Thyroid gland (tissue), 4 donors: Measurements from ENCODE around the gene LAMA1. TPM values are rescaled to one million over a fixed set of nuclear protein-coding genes. Genes with fewer than 3 reads are reported as not detected.

Experiments used
- DNase-seq, 2 donors: peaks; one replicate each; pipeline ENCODE4 v3.0.0-alpha.2; 2019
- H3K27ac ChIP-seq, 3 donors: fragments of 200-600 bp; sonication (generic); 1 replicate in 2 of 3; 2 replicates in 1 of 3; pipeline ENCODE4 v1.5.1; 2016 to 2019; ENCODE audit warnings: mild to moderate bottlenecking in 1 of 3, moderate library complexity in 1 of 3
- H3K27me3 ChIP-seq: fragments of 200-600 bp; sonication (generic); one replicate; pipeline ENCODE4 v1.5.1; 2019
- H3K36me3 ChIP-seq, 2 donors: fragments of 200-600 bp; sonication (generic); one replicate each; pipeline ENCODE4 v1.5.1; 2016 to 2019
- H3K4me1 ChIP-seq, 2 donors: fragments of 200-600 bp; sonication (generic); one replicate each; pipeline ENCODE4 v1.5.1; 2017 to 2019
- H3K4me3 ChIP-seq, 3 donors: fragments of 200-600 bp; sonication (generic); replicated peaks in 1 of 3; 1 replicate in 2 of 3; 2 replicates in 1 of 3; pipeline ENCODE4 v1.5.1; 2016; ENCODE audit warnings: mild to moderate bottlenecking in 1 of 3
- H3K9me3 ChIP-seq: fragments of 200-600 bp; sonication (generic); one replicate; pipeline ENCODE4 v1.5.1; 2017
- CTCF ChIP-seq, 6 experiments: fragments of 200-600 bp in 3 of 6; fragments of 450-650 bp in 3 of 6; sonication (generic) in 3 of 6; IDR thresholded peaks; one replicate each; pipeline ENCODE4 v1.5.1; 2016 to 2019; ENCODE audit warnings: antibody characterized with exemption in 6 of 6, mild to moderate bottlenecking in 2 of 6, inconsistent platforms in 1 of 6, moderate library complexity in 1 of 6
- POLR2A ChIP-seq, 2 donors: fragments of 450-650 bp; IDR thresholded peaks; one replicate each; pipeline ENCODE4 v1.6.1; 2017; ENCODE audit warnings: antibody characterized with exemption in 2 of 2, mild to moderate bottlenecking in 2 of 2, moderate library complexity in 1 of 2
- WGBS, 2 donors: methylation state at CpG; one replicate each; pipeline ENCODE4 v1.1.5; 2017; 5-methylcytosine and 5-hydroxymethylcytosine counted together
- intact Hi-C: fragments of 100-400 bp; cut with DNase I; formaldehyde crosslinking; loops from one replicate; pipeline ENCODE4 v1.15.1; 2023
- total RNA-seq, 4 donors: library from RNA; depleted of rRNA; stranded (reverse); fragments of >200 nt; gene quantifications; one replicate each; pipeline ENCODE4 v1.2.3, GENCODE V29; 2016

The LAMA1 gene
- total RNA-seq, 4 donors from 2014 or later = 4.2 to 20.7 (median 15.2) TPM

DNA sequence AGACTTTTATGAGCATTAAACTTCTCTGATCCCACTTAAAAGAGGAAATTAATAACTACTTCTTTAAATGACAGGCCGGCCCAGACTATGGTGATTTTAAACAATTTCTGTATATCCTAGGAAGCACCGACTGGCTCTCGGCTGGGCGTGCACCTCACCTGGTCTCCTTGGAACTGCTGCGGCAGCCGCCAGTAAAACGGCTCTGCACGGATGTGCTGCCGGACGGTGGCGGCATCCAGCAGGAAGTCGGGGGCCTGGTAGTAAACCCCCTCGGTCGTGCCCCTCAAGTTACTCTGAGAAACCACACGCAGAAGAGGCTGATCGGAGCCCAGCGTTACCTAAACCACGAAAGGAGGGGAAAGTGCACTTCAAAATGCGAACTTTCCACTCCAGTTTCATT, 106.5 kb downstream of the LAMA1 start:
- Histone ChIP-seq H3K27ac (peak overlapping the region in 1 of 3 donors; percentile 26), H3K4me3 (peak overlapping the region in 2 of 3 donors; percentile 3 to 8), H3K4me1 (peaks cover 0 to 3% of the 10 kb centered on the region in 2 donors), H3K9me3 (no peaks in the 10 kb centered on the region), H3K27me3 (no peaks in the 10 kb centered on the region), H3K36me3 (no peaks in the 10 kb centered on the region)
- TF ChIP-seq CTCF (IDR thresholded peaks at IDR 0.05) (peak in 2 of 6 experiments; percentile 9 to 17), POLR2A (IDR thresholded peaks at IDR 0.05) (no peak)
- intact Hi-C loops = no loop called here
- peak; percentile 50 to 57 for DNase-seq
- WGBS, 2 donors = 30 to 31% methylated on average over 19 of the region's 19 CpGs

- Histone ChIP-seq H3K4me3 (no peak overlapping the region), H3K27me3 (no peaks in the 10 kb centered on the region), H3K36me3 (no peaks in the 10 kb centered on the region), H3K9me3 (no peaks in the 10 kb centered on the region), H3K27ac (peak overlapping the region in 1 of 3 donors; percentile 35), H3K4me1 (no peaks in the 10 kb centered on the region)
- TF ChIP-seq CTCF (IDR thresholded peaks at IDR 0.05) = no peak
- no peak for TF ChIP-seq POLR2A (IDR thresholded peaks at IDR 0.05)
- intact Hi-C loops = no loop called here
- DNase-seq = no peak
- WGBS, 2 donors = 96 to 98% methylated on average over 6 of the region's 6 CpGs
These were observed 113.6 kb downstream of the LAMA1 start for GRCh38 chr18:7004009-7004408.

- no peak overlapping the region for H3K4me3 ChIP-seq
- H3K9me3 ChIP-seq = no peaks in the 10 kb centered on the region
- no peaks in the 10 kb centered on the region for H3K4me1 ChIP-seq
- no peak overlapping the region for H3K27ac ChIP-seq
- TF ChIP-seq POLR2A (IDR thresholded peaks at IDR 0.05) = no peak
- TF ChIP-seq CTCF (IDR thresholded peaks at IDR 0.05) = no peak
- intact Hi-C loops = no loop called here
- DNase-seq = no peak
- 56 to 58% methylated on average over 3 of the region's 3 CpGs for WGBS, 2 donors
- no peaks in the 10 kb centered on the region for H3K27me3 ChIP-seq
- no peaks in the 10 kb centered on the region for H3K36me3 ChIP-seq
These were observed 115.5 kb downstream of the LAMA1 start for GRCh38 chr18:7002107-7002506.

DNA sequence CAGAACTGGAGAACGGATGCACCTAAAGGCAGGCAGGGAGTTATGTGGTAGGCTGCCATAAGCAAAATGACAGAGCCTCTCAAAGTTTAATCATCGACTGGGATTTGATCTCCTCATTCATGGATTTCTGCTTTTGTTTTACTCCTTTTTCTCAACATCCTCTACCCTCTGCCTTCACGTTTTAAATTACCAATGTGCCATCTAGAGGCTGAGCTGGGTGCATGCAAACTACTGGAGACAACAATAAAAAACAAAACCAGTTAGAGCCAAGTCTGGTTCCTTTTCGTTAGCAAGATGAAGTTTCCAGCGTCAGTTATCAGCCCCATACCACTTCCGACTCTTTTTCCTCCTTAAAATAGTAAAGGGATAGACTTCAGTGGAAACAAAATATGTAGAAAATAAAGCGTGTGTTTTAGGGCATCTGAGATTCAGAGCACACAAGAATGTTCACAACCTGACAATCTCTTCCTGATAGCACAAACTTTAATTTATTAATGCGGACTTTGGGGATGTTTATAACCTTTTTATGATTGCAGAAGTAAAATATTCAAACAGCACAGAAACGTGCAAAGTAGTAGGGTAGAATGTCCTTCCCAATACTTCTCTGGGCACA, 117.0 kb downstream of the LAMA1 start:
- WGBS, 2 donors = 43 to 49% methylated on average over 9 of the region's 9 CpGs
- no peaks in the 10 kb centered on the region for H3K27me3 ChIP-seq
- no peaks in the 10 kb centered on the region for H3K36me3 ChIP-seq
- TF ChIP-seq POLR2A (IDR thresholded peaks at IDR 0.05) (no peak), CTCF (IDR thresholded peaks at IDR 0.05) (peak in 3 of 6 experiments; percentile 25 to 31 (median 31))
- H3K4me3 ChIP-seq = no peak overlapping the region
- H3K9me3 ChIP-seq = no peaks in the 10 kb centered on the region
- H3K27ac ChIP-seq = no peak overlapping the region
- intact Hi-C loops = no loop called here
- H3K4me1 ChIP-seq = no peaks in the 10 kb centered on the region
- no peak for DNase-seq

- Histone ChIP-seq H3K27me3 (no peaks in the 10 kb centered on the region), H3K9me3 (no peaks in the 10 kb centered on the region), H3K27ac (no peak overlapping the region), H3K4me3 (no peak overlapping the region), H3K36me3 (no peaks in the 10 kb centered on the region), H3K4me1 (no peaks in the 10 kb centered on the region)
- intact Hi-C loops = no loop called here
- WGBS, 2 donors = 85 to 87% methylated on average over 8 of the region's 8 CpGs
- no peak for DNase-seq
- no peak for TF ChIP-seq POLR2A (IDR thresholded peaks at IDR 0.05)
- TF ChIP-seq CTCF (IDR thresholded peaks at IDR 0.05) = no peak
These were observed 119.8 kb downstream of the LAMA1 start for GRCh38 chr18:6997808-6998207.
